Stimulated activated CD8-positive, alpha-beta memory T cell treated with anti-CD3 and anti-CD28 coated beads, Interleukin-4, amount 100 ng/mL, for 48 hours (primary cell): Measurements from ENCODE around the gene PTH2.
"Not testable (repeated sequence)": the region's sequence is repeated elsewhere in the genome, so short reads cannot be mapped to it uniquely, and the experiment has no call there.

Source experiments
- DNase-seq: peaks from one replicate; pipeline ENCODE4 v3.0.0-alpha.2; 2020

The PTH2 gene, protein sequence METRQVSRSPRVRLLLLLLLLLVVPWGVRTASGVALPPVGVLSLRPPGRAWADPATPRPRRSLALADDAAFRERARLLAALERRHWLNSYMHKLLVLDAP

DNA sequence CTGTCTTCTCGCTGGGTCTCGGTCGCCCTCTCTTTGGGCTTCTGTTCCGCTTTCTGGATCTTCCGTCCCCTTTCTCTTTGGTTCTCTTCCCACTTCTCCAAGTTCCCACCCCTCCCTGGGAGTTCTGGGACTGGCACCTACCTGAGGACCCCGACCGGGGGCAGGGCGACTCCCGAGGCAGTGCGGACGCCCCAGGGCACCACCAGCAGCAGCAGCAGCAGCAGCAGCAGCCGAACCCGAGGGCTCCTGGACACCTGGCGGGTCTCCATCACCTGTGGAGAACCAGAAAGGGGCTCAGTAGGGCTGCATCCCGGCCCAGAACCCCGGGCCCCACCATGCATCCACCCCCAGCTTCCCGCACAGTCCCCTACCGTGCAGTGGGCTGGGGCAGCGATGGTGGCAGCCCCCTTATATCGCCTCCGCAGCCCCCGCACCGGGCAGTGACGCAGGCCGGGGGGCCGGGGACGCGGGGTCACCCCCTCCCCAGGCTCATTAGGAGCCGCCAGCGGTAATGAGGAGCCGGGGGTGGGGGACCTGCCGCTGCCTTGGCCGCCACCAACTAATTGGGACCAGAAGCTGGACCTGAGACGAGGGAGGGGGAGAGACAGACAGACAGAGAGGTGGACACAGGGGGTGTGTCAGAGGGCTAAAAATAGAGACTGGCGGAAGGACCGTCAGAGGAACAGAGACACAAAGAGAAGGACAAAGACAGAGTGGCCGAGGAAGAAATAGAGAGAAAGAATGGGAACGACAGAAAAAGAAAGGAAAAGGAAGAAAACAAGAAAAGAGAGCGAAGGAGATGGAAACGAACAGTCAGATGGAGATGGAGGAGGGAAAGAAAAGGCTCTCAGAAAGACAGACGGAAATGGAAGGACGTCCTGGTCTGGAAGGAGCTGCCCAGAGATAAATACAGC is at the start of gene PTH2:
PTH2 (minus strand) TSS at position 371 of the 914 bp plus-strand sequence; CDS start at position 269, 102 bp downstream.
- DNase-seq = no peak

- DNase-seq = peak; percentile 40
These were observed 49.7 kb upstream of the PTH2 start for GRCh38 chr19:49472936-49473335.

GRCh38 chr19:49470615-49470978 is 47.4 kb upstream of the PTH2 start:
- no peak for DNase-seq

- DNase-seq = peak; percentile 88
These were observed 46.8 kb upstream of the PTH2 start for GRCh38 chr19:49469828-49470614.

DNA sequence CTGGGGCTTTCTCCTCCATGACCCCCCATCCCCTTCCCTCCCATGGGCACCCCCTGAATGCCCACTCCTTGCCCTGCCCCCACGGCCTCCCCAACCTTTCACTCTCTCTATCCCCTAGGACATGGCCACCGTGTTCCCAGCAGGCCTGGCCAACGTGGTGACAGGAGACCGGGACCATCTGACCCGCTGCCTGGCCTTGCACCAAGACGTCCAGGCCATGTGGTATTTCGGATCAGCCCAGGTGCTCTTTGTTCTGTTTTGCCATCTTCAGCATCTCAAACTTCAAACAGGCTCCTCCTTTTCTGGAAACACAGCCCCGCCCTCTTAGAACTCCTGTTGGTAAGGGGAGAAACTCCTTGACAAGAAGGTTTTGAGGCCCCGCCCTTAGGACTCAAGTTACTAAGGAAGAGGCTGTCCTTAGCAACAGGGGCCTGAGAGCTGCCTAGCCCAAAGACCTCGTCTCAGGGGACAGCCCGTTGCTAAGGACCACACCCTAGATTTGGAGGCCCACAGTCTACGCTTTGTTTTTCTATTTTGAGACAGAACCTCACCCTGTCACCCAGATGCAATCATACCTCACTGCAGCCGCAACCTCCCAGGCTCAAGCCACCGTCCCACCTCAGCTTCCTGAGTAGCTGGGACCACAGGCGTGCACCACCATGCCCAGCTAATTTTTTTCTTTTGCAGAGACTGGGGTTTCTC is 45.7 kb upstream of the PTH2 start:
- DNase-seq = peak; percentile 85

DNA sequence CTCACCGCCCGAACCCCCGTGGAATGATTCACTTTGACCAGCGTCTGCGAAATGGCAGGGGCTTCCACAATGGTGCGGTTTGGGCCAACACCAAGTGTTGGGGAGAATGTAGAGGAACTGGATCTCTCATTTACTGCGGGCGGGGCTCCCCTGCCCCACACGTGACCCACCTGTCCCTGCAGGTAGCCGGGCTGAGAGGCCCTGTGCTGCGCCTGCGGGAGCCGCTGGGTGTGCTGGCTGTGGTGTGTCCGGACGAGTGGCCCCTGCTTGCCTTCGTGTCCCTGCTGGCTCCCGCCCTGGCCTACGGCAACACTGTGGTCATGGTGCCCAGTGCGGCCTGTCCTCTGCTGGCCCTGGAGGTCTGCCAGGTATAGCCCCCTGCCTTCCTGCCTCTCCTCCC is 45.0 kb upstream of the PTH2 start:
- DNase-seq = no peak

GRCh38 chr19:49465371-49465770 is 42.1 kb upstream of the PTH2 start:
- DNase-seq = no peak

GRCh38 chr19:49463960-49464740 is 40.9 kb upstream of the PTH2 start:
- DNase-seq = no peak

DNA sequence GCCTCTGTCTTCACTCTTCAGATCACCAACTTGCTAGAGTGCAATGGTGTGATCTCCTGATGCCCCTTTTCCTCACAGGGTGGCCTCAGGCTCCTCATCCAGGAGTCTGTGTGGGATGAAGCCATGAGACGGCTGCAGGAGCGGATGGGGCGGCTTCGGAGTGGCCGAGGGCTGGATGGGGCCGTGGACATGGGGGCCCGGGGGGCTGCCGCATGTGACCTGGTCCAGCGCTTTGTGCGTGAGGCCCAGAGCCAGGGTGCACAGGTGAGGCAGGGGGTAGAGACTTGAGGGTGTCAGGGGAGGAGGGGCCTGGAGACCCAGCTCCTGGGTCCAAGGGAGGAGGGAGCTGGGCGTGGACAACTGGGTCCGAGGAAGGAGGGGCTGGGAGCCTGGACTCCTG is 39.3 kb upstream of the PTH2 start:
- no peak for DNase-seq

DNA sequence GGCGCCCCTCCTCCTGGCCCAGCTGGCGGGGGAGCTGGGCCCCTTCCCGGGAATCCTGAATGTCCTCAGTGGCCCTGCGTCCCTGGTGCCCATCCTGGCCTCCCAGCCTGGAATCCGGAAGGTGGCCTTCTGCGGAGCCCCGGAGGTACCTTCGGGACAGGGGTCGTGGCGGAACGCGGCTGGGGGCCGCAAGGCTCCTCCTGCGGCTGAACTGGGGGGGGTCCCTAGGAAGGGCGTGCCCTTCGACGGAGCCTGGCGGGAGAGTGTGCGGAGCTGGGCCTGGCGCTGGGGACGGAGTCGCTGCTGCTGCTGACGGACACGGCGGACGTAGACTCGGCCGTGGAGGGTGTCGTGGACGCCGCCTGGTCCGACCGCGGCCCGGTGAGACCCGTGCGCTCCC is 38.4 kb upstream of the PTH2 start:
- no peak for DNase-seq

GRCh38 chr19:49461130-49461529 is 37.9 kb upstream of the PTH2 start:
- DNase-seq = not testable (repeated sequence)

- DNase-seq = no peak
These were observed 36.1 kb upstream of the PTH2 start for GRCh38 chr19:49459388-49459787.

DNA sequence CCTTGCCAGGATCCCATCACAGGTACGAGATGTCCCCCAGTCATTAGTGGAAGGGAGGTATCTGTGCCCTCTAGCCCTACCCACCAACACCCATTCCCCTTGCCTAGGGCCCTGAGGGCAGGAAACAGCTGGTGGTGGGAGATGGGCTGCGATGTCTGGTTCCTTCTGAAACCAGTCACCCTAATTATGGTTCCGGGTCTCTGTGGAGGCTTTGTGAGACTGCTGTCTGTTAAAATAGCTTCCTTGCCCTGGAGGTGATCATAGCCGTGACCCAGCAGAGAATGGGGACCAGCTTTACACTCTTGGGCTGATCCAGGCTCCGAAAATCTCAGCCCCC is 35.3 kb upstream of the PTH2 start:
- DNase-seq = no peak

GRCh38 chr19:49456326-49456725 is 33.1 kb upstream of the PTH2 start:
- no peak for DNase-seq

- DNase-seq = no peak
These were observed 32.5 kb upstream of the PTH2 start for GRCh38 chr19:49455773-49456172.

GRCh38 chr19:49453757-49454240 is 30.6 kb upstream of the PTH2 start:
- no peak for DNase-seq

- peak; percentile 98 for DNase-seq
These were observed 29.9 kb upstream of the PTH2 start, which contains the start of gene ALDH16A1 for GRCh38 chr19:49453013-49453756. Gene ALDH16A1, plus strand, starts transcription at chr19:49453225. Its CDS starts 107 bp downstream, at chr19:49453332.

DNA sequence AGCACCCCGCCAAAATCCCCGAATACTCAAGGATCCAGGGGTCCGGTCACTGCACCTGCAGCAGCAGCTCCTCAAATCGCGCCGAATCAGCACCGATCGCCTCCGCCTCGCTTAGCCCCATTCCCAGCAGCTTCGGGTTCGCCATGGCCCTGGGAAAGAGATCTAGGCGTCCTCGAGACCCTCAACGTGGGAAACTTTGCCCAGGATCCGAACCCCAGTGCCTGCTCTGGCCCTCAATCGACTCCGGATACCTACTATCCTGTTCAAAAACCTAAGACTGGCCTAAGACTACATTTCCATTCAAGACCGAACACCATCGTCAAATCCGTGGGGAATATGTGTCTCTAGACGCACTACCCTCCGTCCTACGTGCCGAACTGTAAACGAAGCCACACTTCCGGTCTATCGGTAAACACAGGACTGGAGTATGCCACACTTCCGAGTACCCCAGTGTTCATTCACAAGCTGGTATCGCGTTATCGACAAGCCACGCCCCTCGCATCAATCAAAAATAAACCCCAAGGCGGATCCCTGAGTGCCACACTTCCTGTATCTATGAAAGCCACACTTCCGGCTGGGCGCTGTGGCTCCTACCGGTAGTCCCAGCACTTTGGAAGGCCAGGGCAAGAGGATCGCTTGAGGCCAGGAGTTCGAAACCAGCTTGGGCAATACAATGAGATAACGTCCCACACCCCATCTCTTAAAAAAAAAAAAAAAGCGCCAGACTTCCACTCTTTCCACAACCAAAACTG is 28.4 kb upstream of the PTH2 start, which contains the start of gene PIH1D1:
PIH1D1 (minus strand) TSS at position 385 of the 752 bp plus-strand sequence; CDS start at position 145, 240 bp downstream.
- peak; percentile 95 for DNase-seq

DNA sequence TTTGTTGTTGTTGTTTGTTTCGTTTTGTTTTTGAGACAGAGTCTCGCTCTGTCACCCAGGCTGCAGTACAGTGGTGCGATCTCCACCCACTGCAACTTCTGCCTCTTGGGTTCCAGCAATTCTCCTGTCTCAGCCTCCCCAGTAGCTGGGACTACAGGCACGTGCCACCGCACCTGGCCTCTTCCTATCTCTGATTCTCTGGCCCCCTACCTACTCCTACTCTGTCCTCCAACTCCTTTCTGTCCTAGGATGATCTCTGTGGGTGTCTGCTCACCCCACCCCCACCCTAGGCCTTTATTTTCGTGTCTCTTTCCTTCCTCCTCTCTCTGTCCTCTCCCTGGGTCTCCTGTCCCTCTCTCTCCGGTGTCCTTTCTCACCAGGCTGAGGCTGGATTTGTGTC is 27.2 kb upstream of the PTH2 start:
- DNase-seq = no peak

GRCh38 chr19:49448432-49448786 is 25.2 kb upstream of the PTH2 start:
- no peak for DNase-seq
